ENCODE measurements around the gene DNAJC27. TPM values are rescaled to one million over a fixed set of nuclear protein-coding genes. Genes with fewer than 3 reads are reported as not detected.

DNAJC27 gene
- total and polyA plus RNA-seq, 9 of the 15 experiments (the other 6 are each of a cell fraction or from before 2014, with no cell fraction given): 0.53 to 5.9 (median 3.0) TPM

- peak; percentile 76 for TF ChIP-seq GABPB1 (CRISPR knock-in tag; IDR thresholded peaks at IDR 0.05)
- TF ChIP-seq TAL1 (IDR thresholded peaks at IDR 0.05): no peak
- peak; percentile 66 for TF ChIP-seq ARID1B (IDR thresholded peaks at IDR 0.05)
- TF ChIP-seq, protein P1, sequence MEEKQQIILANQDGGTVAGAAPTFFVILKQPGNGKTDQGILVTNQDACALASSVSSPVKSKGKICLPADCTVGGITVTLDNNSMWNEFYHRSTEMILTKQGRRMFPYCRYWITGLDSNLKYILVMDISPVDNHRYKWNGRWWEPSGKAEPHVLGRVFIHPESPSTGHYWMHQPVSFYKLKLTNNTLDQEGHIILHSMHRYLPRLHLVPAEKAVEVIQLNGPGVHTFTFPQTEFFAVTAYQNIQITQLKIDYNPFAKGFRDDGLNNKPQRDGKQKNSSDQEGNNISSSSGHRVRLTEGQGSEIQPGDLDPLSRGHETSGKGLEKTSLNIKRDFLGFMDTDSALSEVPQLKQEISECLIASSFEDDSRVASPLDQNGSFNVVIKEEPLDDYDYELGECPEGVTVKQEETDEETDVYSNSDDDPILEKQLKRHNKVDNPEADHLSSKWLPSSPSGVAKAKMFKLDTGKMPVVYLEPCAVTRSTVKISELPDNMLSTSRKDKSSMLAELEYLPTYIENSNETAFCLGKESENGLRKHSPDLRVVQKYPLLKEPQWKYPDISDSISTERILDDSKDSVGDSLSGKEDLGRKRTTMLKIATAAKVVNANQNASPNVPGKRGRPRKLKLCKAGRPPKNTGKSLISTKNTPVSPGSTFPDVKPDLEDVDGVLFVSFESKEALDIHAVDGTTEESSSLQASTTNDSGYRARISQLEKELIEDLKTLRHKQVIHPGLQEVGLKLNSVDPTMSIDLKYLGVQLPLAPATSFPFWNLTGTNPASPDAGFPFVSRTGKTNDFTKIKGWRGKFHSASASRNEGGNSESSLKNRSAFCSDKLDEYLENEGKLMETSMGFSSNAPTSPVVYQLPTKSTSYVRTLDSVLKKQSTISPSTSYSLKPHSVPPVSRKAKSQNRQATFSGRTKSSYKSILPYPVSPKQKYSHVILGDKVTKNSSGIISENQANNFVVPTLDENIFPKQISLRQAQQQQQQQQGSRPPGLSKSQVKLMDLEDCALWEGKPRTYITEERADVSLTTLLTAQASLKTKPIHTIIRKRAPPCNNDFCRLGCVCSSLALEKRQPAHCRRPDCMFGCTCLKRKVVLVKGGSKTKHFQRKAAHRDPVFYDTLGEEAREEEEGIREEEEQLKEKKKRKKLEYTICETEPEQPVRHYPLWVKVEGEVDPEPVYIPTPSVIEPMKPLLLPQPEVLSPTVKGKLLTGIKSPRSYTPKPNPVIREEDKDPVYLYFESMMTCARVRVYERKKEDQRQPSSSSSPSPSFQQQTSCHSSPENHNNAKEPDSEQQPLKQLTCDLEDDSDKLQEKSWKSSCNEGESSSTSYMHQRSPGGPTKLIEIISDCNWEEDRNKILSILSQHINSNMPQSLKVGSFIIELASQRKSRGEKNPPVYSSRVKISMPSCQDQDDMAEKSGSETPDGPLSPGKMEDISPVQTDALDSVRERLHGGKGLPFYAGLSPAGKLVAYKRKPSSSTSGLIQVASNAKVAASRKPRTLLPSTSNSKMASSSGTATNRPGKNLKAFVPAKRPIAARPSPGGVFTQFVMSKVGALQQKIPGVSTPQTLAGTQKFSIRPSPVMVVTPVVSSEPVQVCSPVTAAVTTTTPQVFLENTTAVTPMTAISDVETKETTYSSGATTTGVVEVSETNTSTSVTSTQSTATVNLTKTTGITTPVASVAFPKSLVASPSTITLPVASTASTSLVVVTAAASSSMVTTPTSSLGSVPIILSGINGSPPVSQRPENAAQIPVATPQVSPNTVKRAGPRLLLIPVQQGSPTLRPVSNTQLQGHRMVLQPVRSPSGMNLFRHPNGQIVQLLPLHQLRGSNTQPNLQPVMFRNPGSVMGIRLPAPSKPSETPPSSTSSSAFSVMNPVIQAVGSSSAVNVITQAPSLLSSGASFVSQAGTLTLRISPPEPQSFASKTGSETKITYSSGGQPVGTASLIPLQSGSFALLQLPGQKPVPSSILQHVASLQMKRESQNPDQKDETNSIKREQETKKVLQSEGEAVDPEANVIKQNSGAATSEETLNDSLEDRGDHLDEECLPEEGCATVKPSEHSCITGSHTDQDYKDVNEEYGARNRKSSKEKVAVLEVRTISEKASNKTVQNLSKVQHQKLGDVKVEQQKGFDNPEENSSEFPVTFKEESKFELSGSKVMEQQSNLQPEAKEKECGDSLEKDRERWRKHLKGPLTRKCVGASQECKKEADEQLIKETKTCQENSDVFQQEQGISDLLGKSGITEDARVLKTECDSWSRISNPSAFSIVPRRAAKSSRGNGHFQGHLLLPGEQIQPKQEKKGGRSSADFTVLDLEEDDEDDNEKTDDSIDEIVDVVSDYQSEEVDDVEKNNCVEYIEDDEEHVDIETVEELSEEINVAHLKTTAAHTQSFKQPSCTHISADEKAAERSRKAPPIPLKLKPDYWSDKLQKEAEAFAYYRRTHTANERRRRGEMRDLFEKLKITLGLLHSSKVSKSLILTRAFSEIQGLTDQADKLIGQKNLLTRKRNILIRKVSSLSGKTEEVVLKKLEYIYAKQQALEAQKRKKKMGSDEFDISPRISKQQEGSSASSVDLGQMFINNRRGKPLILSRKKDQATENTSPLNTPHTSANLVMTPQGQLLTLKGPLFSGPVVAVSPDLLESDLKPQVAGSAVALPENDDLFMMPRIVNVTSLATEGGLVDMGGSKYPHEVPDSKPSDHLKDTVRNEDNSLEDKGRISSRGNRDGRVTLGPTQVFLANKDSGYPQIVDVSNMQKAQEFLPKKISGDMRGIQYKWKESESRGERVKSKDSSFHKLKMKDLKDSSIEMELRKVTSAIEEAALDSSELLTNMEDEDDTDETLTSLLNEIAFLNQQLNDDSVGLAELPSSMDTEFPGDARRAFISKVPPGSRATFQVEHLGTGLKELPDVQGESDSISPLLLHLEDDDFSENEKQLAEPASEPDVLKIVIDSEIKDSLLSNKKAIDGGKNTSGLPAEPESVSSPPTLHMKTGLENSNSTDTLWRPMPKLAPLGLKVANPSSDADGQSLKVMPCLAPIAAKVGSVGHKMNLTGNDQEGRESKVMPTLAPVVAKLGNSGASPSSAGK (IDR thresholded peaks at IDR 0.05): peak; percentile 45
- peak; percentile 37; the same call in 1 of the 2 replicates for TF ChIP-seq TEAD4 (IDR thresholded peaks at IDR 0.05; ENCODE audit: low read length)
- TF ChIP-seq TEAD4 (CRISPR knock-in tag; IDR thresholded peaks at IDR 0.05; ENCODE audit: borderline replicate concordance): no peak
- no peak for TF ChIP-seq MEIS2 (IDR thresholded peaks at IDR 0.05; ENCODE audit: partially characterized antibody)
- no peak for TF ChIP-seq NEUROD1 (IDR thresholded peaks at IDR 0.05; ENCODE audit: borderline replicate concordance, low read depth, low read length, partially characterized antibody)
- TF ChIP-seq U2AF1 (optimal IDR thresholded peaks at IDR 0.05; ENCODE audit: low read depth, low read length): no peak
- peak; percentile 72 for TF ChIP-seq L3MBTL2 (IDR thresholded peaks at IDR 0.05)
- TF ChIP-seq, protein P2, sequence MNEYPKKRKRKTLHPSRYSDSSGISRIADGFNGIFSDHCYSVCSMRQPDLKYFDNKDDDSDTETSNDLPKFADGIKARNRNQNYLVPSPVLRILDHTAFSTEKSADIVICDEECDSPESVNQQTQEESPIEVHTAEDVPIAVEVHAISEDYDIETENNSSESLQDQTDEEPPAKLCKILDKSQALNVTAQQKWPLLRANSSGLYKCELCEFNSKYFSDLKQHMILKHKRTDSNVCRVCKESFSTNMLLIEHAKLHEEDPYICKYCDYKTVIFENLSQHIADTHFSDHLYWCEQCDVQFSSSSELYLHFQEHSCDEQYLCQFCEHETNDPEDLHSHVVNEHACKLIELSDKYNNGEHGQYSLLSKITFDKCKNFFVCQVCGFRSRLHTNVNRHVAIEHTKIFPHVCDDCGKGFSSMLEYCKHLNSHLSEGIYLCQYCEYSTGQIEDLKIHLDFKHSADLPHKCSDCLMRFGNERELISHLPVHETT (CRISPR knock-in tag; conservative IDR thresholded peaks at IDR 0.05 in 1 of 2, IDR thresholded peaks at IDR 0.05 in 1 of 2): peak in 1 of 2 experiments; percentile 62; a peak in 1 of 4 replicates
- TF ChIP-seq EP300 (IDR thresholded peaks at IDR 0.05; ENCODE audit: low read length): peak; percentile 32; the same call in 1 of the 2 replicates
- no peak for TF ChIP-seq CBX5 (IDR thresholded peaks at IDR 0.05; ENCODE audit: borderline replicate concordance, low read depth)
- TF ChIP-seq PATZ1 (CRISPR knock-in tag; IDR thresholded peaks at IDR 0.05; ENCODE audit: borderline replicate concordance): no peak
These were observed 2.1 kb upstream of the DNAJC27 start (continued) for GRCh38 chr2:24973812-24974211.

Data from K562 (cell line).